ENCODE measurements around the gene PALD1. TPM values are rescaled to one million over a fixed set of nuclear protein-coding genes. Genes with fewer than 3 reads are reported as not detected.

Gene PALD1
- total RNA-seq, 1 experiment from 2014 or later, result 0.40 TPM

GRCh38 chr10:70588859-70589570 lies 110.4 kb downstream of the PALD1 start:
- peak; percentile 49 for DNase-seq (ENCODE audit: low read depth)

- peak; percentile 99 for DNase-seq (ENCODE audit: low read depth)
Observed at GRCh38 chr10:70589762-70590654, 111.4 kb downstream of the PALD1 start.

- no peak for DNase-seq (ENCODE audit: low read depth)
Observed at GRCh38 chr10:70590655-70591416, 112.3 kb downstream of the PALD1 start.

- no peak for DNase-seq (ENCODE audit: low read depth)
Observed at GRCh38 chr10:70592186-70592735, 113.7 kb downstream of the PALD1 start.

- no peak for DNase-seq (ENCODE audit: low read depth)
Observed at GRCh38 chr10:70592746-70593512, 114.4 kb downstream of the PALD1 start.

GRCh38 chr10:70593513-70593890 lies 114.9 kb downstream of the PALD1 start:
- DNase-seq (ENCODE audit: low read depth), result no peak

GRCh38 chr10:70594161-70594560 lies 115.6 kb downstream of the PALD1 start:
- DNase-seq (ENCODE audit: low read depth), result no peak

- no peak for DNase-seq (ENCODE audit: low read depth)
Observed at GRCh38 chr10:70595566-70596016, 117.0 kb downstream of the PALD1 start.

GRCh38 chr10:70596110-70596798 lies 117.7 kb downstream of the PALD1 start:
- no peak for DNase-seq (ENCODE audit: low read depth)

GRCh38 chr10:70596860-70597809 lies 118.6 kb downstream of the PALD1 start:
- no peak for DNase-seq (ENCODE audit: low read depth)

- DNase-seq (ENCODE audit: low read depth), result no peak
Observed at GRCh38 chr10:70597856-70598815, 119.6 kb downstream of the PALD1 start.

- no peak for DNase-seq (ENCODE audit: low read depth)
Observed at GRCh38 chr10:70598857-70599295, 120.3 kb downstream of the PALD1 start.

- no peak for DNase-seq (ENCODE audit: low read depth)
Observed at GRCh38 chr10:70599319-70599718, 120.8 kb downstream of the PALD1 start.

GRCh38 chr10:70599791-70600190 lies 121.2 kb downstream of the PALD1 start:
- no peak for DNase-seq (ENCODE audit: low read depth)

- no peak for DNase-seq (ENCODE audit: low read depth)
Observed at GRCh38 chr10:70600512-70601395, 122.2 kb downstream of the PALD1 start.

GRCh38 chr10:70601746-70602145 lies 123.2 kb downstream of the PALD1 start:
- no peak for DNase-seq (ENCODE audit: low read depth)

Data from LHCN-M2 (cell line).